DMS53 treated with DMSO at 0.1 percent for 48 hours (cell line): ENCODE results near the gene VASH2.
A peak's percentile ranks its signal among the peaks of the same experiment; 100 is the strongest.
"Not testable (repeated sequence)": the region's sequence is repeated elsewhere in the genome, so short reads cannot be mapped to it uniquely, and the experiment has no call there.

Experiments
- DNase-seq: peaks from one replicate; lab custom pipeline; 2025; ENCODE audit not compliant: unreplicated experiment; lab: John Stamatoyannopoulos, UW

The VASH2 gene

GRCh38 chr1:212954514-212954913 is 4.2 kb downstream of the VASH2 start:
- no peak for DNase-seq

GRCh38 chr1:212955098-212955497 is 4.8 kb downstream of the VASH2 start:
- DNase-seq, result no peak

GRCh38 chr1:212955961-212956620 is 5.8 kb downstream of the VASH2 start:
- no peak for DNase-seq

- DNase-seq, result no peak
Observed at GRCh38 chr1:212957546-212957945, 7.2 kb downstream of the VASH2 start.

GRCh38 chr1:212958175-212958574 is 7.8 kb downstream of the VASH2 start:
- DNase-seq, result no peak

- no peak for DNase-seq
Observed at GRCh38 chr1:212959266-212960220, 9.2 kb downstream of the VASH2 start.

GRCh38 chr1:212960932-212961331 is 10.6 kb downstream of the VASH2 start:
- DNase-seq, result no peak

- no peak for DNase-seq
Observed at GRCh38 chr1:212962509-212962908, 12.2 kb downstream of the VASH2 start.

- no peak for DNase-seq
Observed at GRCh38 chr1:212964102-212964501, 13.8 kb downstream of the VASH2 start.

GRCh38 chr1:212964993-212965392 is 14.7 kb downstream of the VASH2 start:
- DNase-seq, result not testable (repeated sequence)

GRCh38 chr1:212966616-212967015 is 16.3 kb downstream of the VASH2 start:
- no peak for DNase-seq

GRCh38 chr1:212967801-212968200 is 17.5 kb downstream of the VASH2 start:
- peak; percentile 26 for DNase-seq

GRCh38 chr1:212968368-212968863 is 18.1 kb downstream of the VASH2 start:
- DNase-seq, result no peak

- DNase-seq, result no peak
Observed at GRCh38 chr1:212970085-212970484, 19.7 kb downstream of the VASH2 start.

GRCh38 chr1:212971312-212971711 is 21.0 kb downstream of the VASH2 start:
- no peak for DNase-seq

GRCh38 chr1:212973426-212973825 is 23.1 kb downstream of the VASH2 start:
- DNase-seq, result no peak

GRCh38 chr1:212973899-212974298 is 23.6 kb downstream of the VASH2 start:
- no peak for DNase-seq

- DNase-seq, result no peak
Observed at GRCh38 chr1:212974711-212975110, 24.4 kb downstream of the VASH2 start.

GRCh38 chr1:212975111-212975918 is 25.0 kb downstream of the VASH2 start:
- DNase-seq, result no peak

GRCh38 chr1:212976586-212976985 is 26.2 kb downstream of the VASH2 start:
- DNase-seq, result no peak
